Left lung (tissue), 10 donors: ENCODE data around the gene NSD2. TPM values are rescaled to one million over a fixed set of nuclear protein-coding genes. Genes with fewer than 3 reads are reported as not detected.

Experiments used
- ATAC-seq: fragments of 200-7000 bp; cut with Tn5 transposase; one replicate; pipeline ENCODE4 v1.9.1; 2020; ENCODE audit warnings: moderate library complexity
- DNase-seq, 4 donors: peaks; one replicate each; pipeline ENCODE4 v3.0.0-alpha.2; 2013 to 2020
- H3K27ac ChIP-seq, 2 donors: fragments of 200-600 bp; sonication (generic) in 1 of 2; one replicate each; pipeline versions ENCODE4 v1.5.0 to v1.8.0; 2020 to 2021
- H3K27me3 ChIP-seq, 2 donors: fragments of 200-600 bp; sonication (generic) in 1 of 2; one replicate each; pipeline versions ENCODE4 v1.5.0 to v1.8.0; 2020 to 2021
- H3K36me3 ChIP-seq, 2 donors: fragments of 200-600 bp; sonication (generic) in 1 of 2; one replicate each; pipeline versions ENCODE4 v1.5.0 to v1.8.0; 2020 to 2021
- H3K4me1 ChIP-seq, 2 donors: fragments of 200-600 bp; one replicate each; pipeline ENCODE4 v1.8.0; 2021
- H3K4me3 ChIP-seq, 2 donors: fragments of 200-600 bp; sonication (generic) in 1 of 2; one replicate each; pipeline versions ENCODE4 v1.5.0 to v1.8.0; 2020 to 2021; ENCODE audit warnings: mild to moderate bottlenecking in 1 of 2
- H3K9me3 ChIP-seq, 2 donors: fragments of 200-600 bp; sonication (generic) in 1 of 2; one replicate each; pipeline versions ENCODE4 v1.5.0 to v1.8.0; 2020 to 2021
- intact Hi-C, 2 donors: fragments of 100-400 bp; cut with DNase I; formaldehyde crosslinking; loops; one replicate each; pipeline versions ENCODE4 v1.11.2 to v1.14.2; 2022
- polyA plus RNA-seq, 6 donors: library from polyadenylated mRNA; unstranded; fragments of 120-200 nt; gene quantifications; one replicate each; pipeline ENCODE4 v1.2.1, GENCODE V29; 2013; ENCODE audit not compliant: insufficient read length in 6 of 6
- total RNA-seq, 2 donors: library from RNA; stranded (reverse); fragmentation: NEBNext Ultra II Directional; extraction: Animal tissue kit (Norgen Biotek cat#: 25700); gene quantifications; one replicate each; pipeline ENCODE4 v1.2.1, GENCODE V29; 2021
- TF ChIP-seq, protein P1 (sequence below), 2 donors: fragments of 200-600 bp; sonication (generic) in 1 of 2; IDR thresholded peaks; one replicate each; pipeline versions ENCODE4 v1.5.0 to v1.8.0; 2021; ENCODE audit warnings: antibody characterized with exemption in 2 of 2
- donor health status: DM: no; HTN: yes; CAD: no.
- donor health status: DM: no; HTN: no; CAD: no.

Gene NSD2
- total and polyA plus RNA-seq, 8 donors, result 53.6 to 93.8 (median 80.0) TPM

DNA sequence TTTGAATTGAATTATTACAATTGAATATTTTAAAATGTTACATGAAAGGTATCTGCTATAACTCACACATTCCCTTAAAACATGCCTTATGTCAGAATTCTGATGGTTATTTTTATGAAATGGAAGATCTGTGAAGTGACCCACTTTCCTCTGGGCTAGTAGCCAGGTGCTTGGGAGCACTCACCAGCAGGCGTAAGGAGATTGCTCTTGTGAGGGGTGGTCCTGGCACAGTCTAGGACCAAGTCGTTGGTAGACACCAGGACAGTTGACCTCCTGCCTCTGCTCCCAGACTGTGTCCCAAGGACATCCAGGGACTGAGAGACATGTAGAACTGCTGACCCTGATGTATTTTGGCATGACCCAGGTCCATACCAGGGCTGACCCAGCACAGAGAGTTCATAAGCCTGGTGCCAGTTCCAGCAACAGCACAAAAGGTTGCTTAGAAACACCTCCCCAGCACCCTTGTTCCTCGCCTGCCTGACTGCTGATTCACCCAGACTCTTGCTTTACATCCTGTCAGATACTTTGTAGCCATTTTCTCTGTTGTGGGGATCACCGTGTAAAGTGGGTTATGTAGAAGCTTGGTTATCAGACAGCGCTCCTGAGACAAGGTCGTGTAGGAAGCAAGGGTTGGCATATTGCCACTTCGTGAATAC, 89.1 kb downstream of the NSD2 start:
- no peaks in the 10 kb centered on the region for H3K9me3 ChIP-seq
- no peaks in the 10 kb centered on the region for H3K27me3 ChIP-seq
- DNase-seq, result no peak
- intact Hi-C loops, result no loop called here
- H3K4me3 ChIP-seq, result no peak overlapping the region
- no peaks in the 10 kb centered on the region for H3K4me1 ChIP-seq
- ATAC-seq, result no peak
- H3K36me3 ChIP-seq, result peaks cover 0 to 93% of the 10 kb centered on the region in 2 donors
- TF ChIP-seq, protein P1, sequence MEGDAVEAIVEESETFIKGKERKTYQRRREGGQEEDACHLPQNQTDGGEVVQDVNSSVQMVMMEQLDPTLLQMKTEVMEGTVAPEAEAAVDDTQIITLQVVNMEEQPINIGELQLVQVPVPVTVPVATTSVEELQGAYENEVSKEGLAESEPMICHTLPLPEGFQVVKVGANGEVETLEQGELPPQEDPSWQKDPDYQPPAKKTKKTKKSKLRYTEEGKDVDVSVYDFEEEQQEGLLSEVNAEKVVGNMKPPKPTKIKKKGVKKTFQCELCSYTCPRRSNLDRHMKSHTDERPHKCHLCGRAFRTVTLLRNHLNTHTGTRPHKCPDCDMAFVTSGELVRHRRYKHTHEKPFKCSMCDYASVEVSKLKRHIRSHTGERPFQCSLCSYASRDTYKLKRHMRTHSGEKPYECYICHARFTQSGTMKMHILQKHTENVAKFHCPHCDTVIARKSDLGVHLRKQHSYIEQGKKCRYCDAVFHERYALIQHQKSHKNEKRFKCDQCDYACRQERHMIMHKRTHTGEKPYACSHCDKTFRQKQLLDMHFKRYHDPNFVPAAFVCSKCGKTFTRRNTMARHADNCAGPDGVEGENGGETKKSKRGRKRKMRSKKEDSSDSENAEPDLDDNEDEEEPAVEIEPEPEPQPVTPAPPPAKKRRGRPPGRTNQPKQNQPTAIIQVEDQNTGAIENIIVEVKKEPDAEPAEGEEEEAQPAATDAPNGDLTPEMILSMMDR (IDR thresholded peaks at IDR 0.05), result no peak
- H3K27ac ChIP-seq, result no peak overlapping the region

DNA sequence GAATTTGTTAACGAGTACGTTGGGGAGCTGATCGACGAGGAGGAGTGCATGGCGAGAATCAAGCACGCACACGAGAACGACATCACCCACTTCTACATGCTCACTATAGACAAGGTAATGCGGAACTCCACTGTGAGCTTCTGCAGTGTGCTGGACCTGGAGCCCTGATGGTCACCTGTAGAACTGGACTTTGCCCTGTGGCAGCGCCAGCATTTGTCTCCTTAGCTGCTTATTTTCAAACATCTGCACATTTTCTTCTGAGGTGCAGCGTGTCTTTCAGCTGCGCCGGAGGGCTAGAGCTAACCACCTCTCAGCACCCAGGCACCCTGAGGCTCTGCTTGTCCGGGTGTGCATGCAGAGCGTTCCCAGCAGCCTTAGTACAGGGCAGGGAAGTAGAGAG, 89.8 kb downstream of the NSD2 start:
- no peak for ATAC-seq
- intact Hi-C loops, result no loop called here
- H3K36me3 ChIP-seq, result peaks cover 0 to 93% of the 10 kb centered on the region in 2 donors
- H3K9me3 ChIP-seq, result no peaks in the 10 kb centered on the region
- TF ChIP-seq, protein P1 (IDR thresholded peaks at IDR 0.05), result no peak
- no peak overlapping the region for H3K4me3 ChIP-seq
- DNase-seq, result no peak
- no peak overlapping the region for H3K27ac ChIP-seq
- H3K27me3 ChIP-seq, result no peaks in the 10 kb centered on the region
- no peaks in the 10 kb centered on the region for H3K4me1 ChIP-seq

DNA sequence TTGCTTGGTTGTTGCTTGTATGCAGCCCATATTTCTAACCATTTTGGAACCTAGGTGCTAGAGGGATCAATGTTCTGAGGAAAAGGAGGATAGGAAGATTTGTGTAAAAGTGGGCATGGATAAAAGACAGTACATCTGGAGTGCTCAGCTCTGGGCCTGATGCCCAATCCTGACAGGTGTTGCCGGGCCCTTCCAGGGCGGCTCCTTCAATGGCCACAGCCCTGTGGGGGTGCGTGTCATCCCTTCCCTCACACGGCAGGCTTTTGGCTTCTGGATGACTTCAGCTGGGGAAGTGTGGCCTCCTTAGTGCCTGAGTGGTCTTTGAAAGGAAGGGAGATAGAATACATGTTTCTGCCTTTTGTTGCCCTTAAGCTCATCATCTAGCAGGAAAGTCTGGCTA, 90.4 kb downstream of the NSD2 start:
- no peaks in the 10 kb centered on the region for H3K9me3 ChIP-seq
- H3K36me3 ChIP-seq, result peaks cover 0 to 87% of the 10 kb centered on the region in 2 donors
- H3K27ac ChIP-seq, result no peak overlapping the region
- no peaks in the 10 kb centered on the region for H3K27me3 ChIP-seq
- intact Hi-C loops, result no loop called here
- H3K4me3 ChIP-seq, result no peak overlapping the region
- no peak for DNase-seq
- ATAC-seq, result no peak
- H3K4me1 ChIP-seq, result no peaks in the 10 kb centered on the region
- TF ChIP-seq, protein P1 (IDR thresholded peaks at IDR 0.05), result no peak

DNA sequence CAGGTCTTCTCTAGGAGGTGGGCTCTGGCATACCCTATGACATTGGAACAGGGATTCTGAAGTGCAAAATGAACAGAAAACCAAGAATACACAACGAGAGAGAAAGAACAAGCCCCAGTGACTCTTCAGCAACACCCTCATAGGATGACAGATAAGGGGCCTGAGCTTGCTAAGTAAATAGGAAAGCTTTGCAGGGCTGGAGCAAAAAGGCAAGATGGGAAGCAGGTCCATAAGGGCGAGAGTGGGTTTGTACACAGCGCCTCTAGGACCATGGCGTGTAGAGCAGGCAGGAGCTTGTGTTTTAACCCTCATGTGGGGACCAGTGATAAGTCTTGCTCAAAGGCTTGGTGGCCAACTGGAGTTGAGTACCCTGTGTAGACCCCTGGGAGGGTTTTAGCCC, 91.8 kb downstream of the NSD2 start:
- Histone ChIP-seq H3K4me3 (no peak overlapping the region), H3K9me3 (no peaks in the 10 kb centered on the region), H3K36me3 (peaks cover 0 to 75% of the 10 kb centered on the region in 2 donors), H3K27me3 (no peaks in the 10 kb centered on the region), H3K4me1 (no peaks in the 10 kb centered on the region), H3K27ac (no peak overlapping the region)
- ATAC-seq (no peak), DNase-seq (no peak)
- intact Hi-C loops, result no loop called here
- TF ChIP-seq, protein P1 (IDR thresholded peaks at IDR 0.05), result no peak

DNA sequence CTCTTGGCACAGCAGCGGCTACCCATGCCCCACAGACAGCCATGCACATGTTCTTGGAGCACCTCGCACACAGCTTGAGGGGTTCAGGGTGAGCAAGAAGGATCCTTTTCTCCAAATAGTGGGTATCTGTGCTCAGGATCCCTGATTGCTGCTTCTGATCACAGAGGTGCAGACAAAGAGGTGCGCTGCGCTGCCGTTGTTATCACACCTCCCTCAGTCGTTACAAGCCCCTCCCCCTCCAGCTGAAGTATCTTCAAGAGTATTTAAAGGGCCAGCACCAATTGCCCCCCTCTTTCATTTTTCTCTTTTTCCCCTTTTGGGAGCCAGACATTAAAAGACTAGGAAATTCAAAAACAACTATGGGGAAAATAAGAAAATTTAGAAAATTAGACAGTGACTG, 93.2 kb downstream of the NSD2 start:
- no peak for ATAC-seq
- Histone ChIP-seq H3K36me3 (peaks cover 0 to 70% of the 10 kb centered on the region in 2 donors), H3K9me3 (no peaks in the 10 kb centered on the region), H3K4me1 (no peaks in the 10 kb centered on the region), H3K27me3 (no peaks in the 10 kb centered on the region), H3K4me3 (no peak overlapping the region), H3K27ac (no peak overlapping the region)
- TF ChIP-seq, protein P1 (IDR thresholded peaks at IDR 0.05), result no peak
- intact Hi-C loops, result no loop called here
- DNase-seq, result no peak
